AG09309 (cell line): ENCODE data around the gene KCNJ3.

ENCODE experiments used
- DNase-seq: peaks from one replicate; pipeline ENCODE4 v3.0.0-alpha.2; 2010; ENCODE audit warnings: low read depth
- H3K4me3 ChIP-seq: 2 replicates; pipeline ENCODE4 v1.5.1; 2011; ENCODE audit warnings: mild to moderate bottlenecking, low read depth, low read length, moderate library complexity; ENCODE audit not compliant: control insufficient read depth
- TF ChIP-seq, protein P1 (sequence below): IDR thresholded peaks from 2 replicates; pipeline ENCODE4 v1.5.1; 2011; ENCODE audit warnings: mild to moderate bottlenecking, low read depth, low read length, inconsistent platforms; ENCODE audit not compliant: insufficient read depth, control insufficient read depth; ENCODE audit errors: missing control alignments

Gene KCNJ3

DNA sequence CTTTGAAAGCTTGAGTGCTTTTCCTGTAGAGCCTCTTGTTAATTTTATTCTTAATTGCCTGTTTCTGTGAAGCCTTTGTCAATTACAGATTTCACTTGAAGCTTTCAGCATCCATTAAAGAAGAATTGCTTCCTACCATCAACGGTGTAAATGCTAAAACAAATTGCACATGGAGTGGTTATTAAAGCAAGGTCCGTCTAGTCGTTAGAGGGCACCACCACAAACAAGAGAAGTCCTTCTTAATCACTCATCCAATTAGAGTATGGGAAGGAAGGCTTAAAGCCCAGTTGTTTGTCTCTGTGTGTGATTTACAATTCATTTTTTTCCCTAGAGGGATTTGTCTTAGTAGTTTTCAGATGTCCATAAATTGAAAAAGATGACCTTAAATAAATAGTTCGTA is 1.6 kb downstream of the KCNJ3 start:
- TF ChIP-seq, protein P1, sequence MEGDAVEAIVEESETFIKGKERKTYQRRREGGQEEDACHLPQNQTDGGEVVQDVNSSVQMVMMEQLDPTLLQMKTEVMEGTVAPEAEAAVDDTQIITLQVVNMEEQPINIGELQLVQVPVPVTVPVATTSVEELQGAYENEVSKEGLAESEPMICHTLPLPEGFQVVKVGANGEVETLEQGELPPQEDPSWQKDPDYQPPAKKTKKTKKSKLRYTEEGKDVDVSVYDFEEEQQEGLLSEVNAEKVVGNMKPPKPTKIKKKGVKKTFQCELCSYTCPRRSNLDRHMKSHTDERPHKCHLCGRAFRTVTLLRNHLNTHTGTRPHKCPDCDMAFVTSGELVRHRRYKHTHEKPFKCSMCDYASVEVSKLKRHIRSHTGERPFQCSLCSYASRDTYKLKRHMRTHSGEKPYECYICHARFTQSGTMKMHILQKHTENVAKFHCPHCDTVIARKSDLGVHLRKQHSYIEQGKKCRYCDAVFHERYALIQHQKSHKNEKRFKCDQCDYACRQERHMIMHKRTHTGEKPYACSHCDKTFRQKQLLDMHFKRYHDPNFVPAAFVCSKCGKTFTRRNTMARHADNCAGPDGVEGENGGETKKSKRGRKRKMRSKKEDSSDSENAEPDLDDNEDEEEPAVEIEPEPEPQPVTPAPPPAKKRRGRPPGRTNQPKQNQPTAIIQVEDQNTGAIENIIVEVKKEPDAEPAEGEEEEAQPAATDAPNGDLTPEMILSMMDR = no peak
- no peak overlapping the region for H3K4me3 ChIP-seq
- no peak for DNase-seq

DNA sequence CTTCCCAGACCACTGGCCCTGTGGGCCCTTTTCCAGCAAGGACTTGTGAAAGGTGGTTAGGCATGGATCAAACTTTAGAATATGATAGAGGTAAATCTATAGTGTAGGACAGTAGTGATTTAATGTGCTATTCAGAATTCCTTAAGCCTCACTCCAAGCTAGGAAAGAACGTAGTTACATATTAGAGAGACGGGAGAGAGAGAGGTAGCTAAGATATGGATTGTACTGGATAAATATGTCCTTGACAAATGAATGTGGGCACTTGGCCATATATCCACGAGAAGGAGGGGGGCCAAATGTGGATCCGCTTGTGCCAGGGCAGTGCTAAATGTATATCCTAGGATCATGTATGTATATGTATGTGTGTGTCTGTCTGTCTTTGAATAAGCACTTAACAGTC is 6.5 kb downstream of the KCNJ3 start:
- DNase-seq = no peak
- H3K4me3 ChIP-seq = no peak overlapping the region
- TF ChIP-seq, protein P1 = no peak

DNA sequence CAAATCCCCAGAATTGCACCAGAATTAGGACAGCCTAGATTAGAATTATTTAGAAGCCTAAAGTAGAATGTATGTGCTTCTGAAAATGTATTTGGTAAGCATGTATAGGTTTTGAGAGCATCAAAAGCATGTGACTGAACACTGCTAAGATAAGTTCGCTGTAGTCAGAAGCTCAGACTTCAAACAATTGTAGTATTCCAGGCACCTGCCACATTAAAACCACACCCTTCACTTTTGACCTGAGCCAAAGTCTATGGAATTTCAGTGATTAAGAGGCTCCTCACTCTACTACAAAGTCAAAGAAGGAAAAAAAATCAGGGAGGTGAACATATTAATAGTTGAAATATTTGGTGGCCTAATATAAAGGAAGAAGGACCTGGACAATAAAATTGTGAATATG is 8.2 kb downstream of the KCNJ3 start:
- no peak for DNase-seq
- H3K4me3 ChIP-seq = no peak overlapping the region
- TF ChIP-seq, protein P1 = no peak

DNA sequence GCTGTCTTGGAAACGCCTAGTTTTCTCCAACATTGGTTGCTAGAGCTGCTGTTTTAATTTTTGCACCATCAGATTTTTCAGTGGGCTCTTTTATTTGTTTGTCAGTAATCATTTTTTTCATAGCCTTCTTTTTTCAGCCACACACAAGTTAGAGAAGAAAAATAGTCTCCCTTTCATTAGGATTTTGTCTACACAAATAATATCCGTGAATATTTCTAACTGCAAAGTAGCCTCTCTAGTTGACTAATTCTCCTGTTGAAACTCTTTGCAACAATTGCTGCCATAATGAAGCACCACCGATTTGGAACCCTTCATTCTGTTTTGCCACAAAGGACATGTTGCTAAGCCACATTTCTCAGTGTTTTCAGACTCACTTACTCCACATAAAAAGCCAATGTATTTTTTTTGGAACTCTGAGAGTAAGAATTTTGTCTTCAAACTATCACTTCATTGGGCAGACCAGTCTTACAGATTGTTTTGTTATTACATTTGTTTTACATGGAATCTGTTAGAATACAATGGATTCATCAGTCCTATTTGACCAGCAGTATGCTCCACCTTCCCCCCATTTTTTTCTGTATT is 9.6 kb downstream of the KCNJ3 start:
- TF ChIP-seq, protein P1 = no peak
- no peak for DNase-seq
- H3K4me3 ChIP-seq = no peak overlapping the region

DNA sequence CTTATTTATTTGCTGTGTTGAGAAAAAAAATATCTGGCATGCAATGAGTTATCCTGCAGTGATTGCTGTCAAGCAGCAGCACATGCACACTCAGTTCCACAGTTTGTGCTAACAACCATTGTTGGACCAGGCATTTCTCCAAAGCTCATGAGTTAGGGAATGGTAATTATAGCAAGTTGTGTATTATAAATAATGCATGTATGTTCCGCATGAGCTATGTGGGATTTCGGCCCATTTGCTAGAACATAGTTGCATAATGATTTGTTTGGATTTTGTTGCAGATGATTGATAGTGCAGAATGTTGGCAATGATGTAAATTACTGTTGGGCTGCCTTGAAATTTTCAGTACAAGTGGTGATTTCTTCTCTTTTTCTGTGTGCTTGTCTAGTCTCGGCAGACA is 10.7 kb downstream of the KCNJ3 start:
- TF ChIP-seq, protein P1 = no peak
- no peak overlapping the region for H3K4me3 ChIP-seq
- no peak for DNase-seq

DNA sequence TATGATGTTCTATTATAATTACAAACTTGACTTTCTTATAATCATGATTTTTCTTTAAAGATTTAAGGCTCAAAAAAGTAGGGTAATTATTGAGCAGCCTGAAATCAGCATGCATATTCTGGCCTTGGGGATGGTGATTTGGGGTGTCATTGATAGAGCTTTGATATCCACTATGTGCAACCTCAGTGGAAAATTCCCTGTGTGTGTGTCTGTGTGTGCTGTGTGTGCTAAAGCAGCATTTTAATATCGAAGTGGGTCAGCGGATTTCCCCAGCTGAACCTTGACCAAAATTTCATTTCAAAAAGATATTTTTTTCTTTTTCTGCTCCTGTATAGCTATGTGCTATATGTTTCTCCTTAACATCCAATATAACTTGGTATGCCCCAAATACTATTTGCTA is 11.6 kb downstream of the KCNJ3 start:
- TF ChIP-seq, protein P1 = no peak
- DNase-seq = no peak
- no peak overlapping the region for H3K4me3 ChIP-seq

DNA sequence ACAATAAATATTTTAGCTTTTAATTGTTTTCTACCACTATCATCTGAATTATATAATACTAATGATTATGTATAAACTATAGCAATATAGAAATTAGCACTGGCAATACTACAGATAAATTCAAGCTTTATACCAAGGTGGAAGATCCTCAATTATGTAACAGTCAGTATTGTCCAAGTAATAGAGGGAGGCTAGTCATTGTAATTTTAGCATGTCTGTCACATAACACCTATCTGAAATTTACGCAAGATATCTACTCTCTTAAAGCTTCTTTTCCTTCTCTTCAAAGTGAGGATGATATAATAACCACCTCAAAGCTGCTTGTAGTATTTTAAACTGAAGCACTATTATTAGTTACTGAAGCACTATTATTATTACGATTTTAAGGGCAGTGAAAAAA is 12.2 kb downstream of the KCNJ3 start:
- TF ChIP-seq, protein P1 = no peak
- no peak overlapping the region for H3K4me3 ChIP-seq
- no peak for DNase-seq
